Activated CD8-positive, alpha-beta memory T cell treated with anti-CD3 and anti-CD28 coated beads, Interleukin-2, amount 50 U/mL, for 4 hours (primary cell): ENCODE results near the gene PTRHD1.
A peak's percentile ranks its signal among the peaks of the same experiment; 100 is the strongest.
"Not testable (repeated sequence)": the region's sequence is repeated elsewhere in the genome, so short reads cannot be mapped to it uniquely, and the experiment has no call there.

Experiments used
- DNase-seq: peaks from one replicate; pipeline ENCODE4 v3.0.0-alpha.2; 2020

PTRHD1 gene

GRCh38 chr2:24792874-24793760 is at the start of gene PTRHD1, which contains the start of gene CENPO:
Gene PTRHD1 (minus strand): TSS chr2:24793391. CDS start chr2:24793377, 14 bp downstream.
Gene CENPO (plus strand): TSS chr2:24793425. CDS start chr2:24793920, 495 bp downstream.
- peak; percentile 92 for DNase-seq

GRCh38 chr2:24842081-24843050 is 49.2 kb upstream of the PTRHD1 start:
- DNase-seq = no peak

- DNase-seq = no peak
These were observed 48.1 kb upstream of the PTRHD1 start for GRCh38 chr2:24840962-24841945.

GRCh38 chr2:24840164-24840869 is 47.1 kb upstream of the PTRHD1 start:
- no peak for DNase-seq

GRCh38 chr2:24839729-24840128 is 46.5 kb upstream of the PTRHD1 start:
- no peak for DNase-seq

- no peak for DNase-seq
These were observed 45.4 kb upstream of the PTRHD1 start for GRCh38 chr2:24838541-24838940.

GRCh38 chr2:24837996-24838513 is 44.9 kb upstream of the PTRHD1 start:
- no peak for DNase-seq

- no peak for DNase-seq
These were observed 43.5 kb upstream of the PTRHD1 start for GRCh38 chr2:24836706-24837105.

- DNase-seq = no peak
These were observed 43.0 kb upstream of the PTRHD1 start for GRCh38 chr2:24836206-24836605.

- not testable (repeated sequence) for DNase-seq
These were observed 42.2 kb upstream of the PTRHD1 start for GRCh38 chr2:24835411-24835810.

GRCh38 chr2:24834733-24835395 is 41.7 kb upstream of the PTRHD1 start:
- no peak for DNase-seq

GRCh38 chr2:24833821-24834732 is 40.9 kb upstream of the PTRHD1 start:
- DNase-seq = no peak

GRCh38 chr2:24832931-24833701 is 39.9 kb upstream of the PTRHD1 start:
- no peak for DNase-seq

- no peak for DNase-seq
These were observed 39.3 kb upstream of the PTRHD1 start for GRCh38 chr2:24832521-24832920.

- DNase-seq = no peak
These were observed 38.9 kb upstream of the PTRHD1 start for GRCh38 chr2:24832073-24832461.

GRCh38 chr2:24831221-24832072 is 38.3 kb upstream of the PTRHD1 start:
- no peak for DNase-seq

GRCh38 chr2:24830786-24831185 is 37.6 kb upstream of the PTRHD1 start:
- no peak for DNase-seq

- no peak for DNase-seq
These were observed 37.2 kb upstream of the PTRHD1 start for GRCh38 chr2:24830351-24830750.
